MCF 10A (cell line): ENCODE measurements around the gene TBC1D7. TPM values are rescaled to one million over a fixed set of nuclear protein-coding genes. Genes with fewer than 3 reads are reported as not detected.

Source experiments
- BruUV-seq: library from RNA; stranded (reverse); fragments of 400-500 nt; replicated peaks from 2 replicates; lab custom pipeline; 2021; lab: Mats Ljungman, UMichigan
- CTCF ChIA-PET: fragments of 300-600 bp; sonication (Branson Sonifier 250); formaldehyde crosslinking; extraction: SDS; loops from one replicate; lab custom pipeline; 2021; ENCODE audit warnings: antibody characterized with exemption, inconsistent platforms; lab: Yijun Ruan, JAX
- POLR2A ChIA-PET: fragments of 300-600, 350-650 bp; sonication (Branson Sonifier 250); formaldehyde crosslinking; extraction: SDS; loops from one replicate; lab custom pipeline; 2020; ENCODE audit warnings: antibody characterized with exemption, inconsistent platforms; lab: Yijun Ruan, JAX
- DNase-seq: peaks from one replicate; pipeline ENCODE4 v3.0.0-alpha.2; 2018; ENCODE audit not compliant: unreplicated experiment
- H3K27ac Mint-ChIP-seq: one replicate; pipeline ENCODE4 v1.8.0; 2022; ENCODE audit warnings: mild to moderate bottlenecking, low read depth, mixed read lengths; ENCODE audit not compliant: unreplicated experiment
- H3K27me3 Mint-ChIP-seq: one replicate; pipeline ENCODE4 v1.8.0; 2022; ENCODE audit warnings: mixed read lengths; ENCODE audit not compliant: insufficient read depth, unreplicated experiment
- H3K36me3 Mint-ChIP-seq: one replicate; pipeline ENCODE4 v1.8.0; 2022; ENCODE audit warnings: mild to moderate bottlenecking, moderate library complexity, mixed read lengths; ENCODE audit not compliant: insufficient read depth, unreplicated experiment
- H3K4me1 Mint-ChIP-seq: one replicate; pipeline ENCODE4 v1.8.0; 2022; ENCODE audit warnings: mixed read lengths; ENCODE audit not compliant: insufficient read depth, unreplicated experiment
- H3K4me3 Mint-ChIP-seq: one replicate; pipeline ENCODE4 v1.8.0; 2022; ENCODE audit warnings: mild to moderate bottlenecking, moderate library complexity, mixed read lengths; ENCODE audit not compliant: unreplicated experiment
- H3K9me3 Mint-ChIP-seq: one replicate; pipeline ENCODE4 v1.8.0; 2022; ENCODE audit warnings: mixed read lengths; ENCODE audit not compliant: unreplicated experiment
- CTCF ChIP-seq: fragments of 200-600 bp; IDR thresholded peaks from one replicate; pipeline ENCODE4 v1.8.0; 2022; ENCODE audit warnings: antibody characterized with exemption, mild to moderate bottlenecking; ENCODE audit not compliant: unreplicated experiment
- intact Hi-C: fragments of 100-400 bp; cut with micrococcal nuclease; formaldehyde crosslinking; loops from 2 replicates; pipeline ENCODE4 v1.14.1; 2022
- total RNA-seq: library from RNA; stranded (reverse); gene quantifications from 2 replicates; pipeline ENCODE4 v1.2.3, GENCODE V29; 2022

TBC1D7 gene
- total RNA-seq, 1 experiment from 2014 or later, result 19.5 TPM

- no peak overlapping the region for H3K27ac Mint-ChIP-seq
Observed at GRCh38 chr6:13272131-13273046, 55.9 kb downstream of the TBC1D7 start.

GRCh38 chr6:13268913-13269518 is 59.3 kb downstream of the TBC1D7 start:
- CTCF ChIA-PET, result interaction anchor here (1.8 kb wide), 1 partner anchor 376 kb away, joined by 5 read pairs; no protein-coding TSS in a partner anchor
- TF ChIP-seq CTCF, result no peak

More at GRCh38 chr6:13272131-13273046, 55.9 kb downstream of the TBC1D7 start:
- Mint-ChIP-seq H3K27me3 (no peaks in the 10 kb centered on the region), H3K4me1 (peaks cover 17% of the 10 kb centered on the region), H3K9me3 (no peaks in the 10 kb centered on the region), H3K36me3 (peaks cover 5% of the 10 kb centered on the region), H3K4me3 (no peak overlapping the region)
- no TSS peak for BruUV-seq
- ChIA-PET POLR2A (no interaction called here), CTCF (no interaction called here)
- intact Hi-C loops, result no loop called here
- DNase-seq, result no peak
- no peak for TF ChIP-seq CTCF

GRCh38 chr6:13267142-13267651 is 61.1 kb downstream of the TBC1D7 start:
- Mint-ChIP-seq H3K27me3 (peaks cover 10% of the 10 kb centered on the region), H3K4me3 (no peak overlapping the region), H3K4me1 (peaks cover 23% of the 10 kb centered on the region), H3K27ac (peak overlapping the region; percentile 7), H3K9me3 (no peaks in the 10 kb centered on the region), H3K36me3 (peaks cover 7% of the 10 kb centered on the region)
- no TSS peak for BruUV-seq
- no peak for TF ChIP-seq CTCF
- CTCF ChIA-PET, result interaction anchor here (0.7 kb wide), 1 partner anchor 39 kb away, joined by 3 read pairs; no protein-coding TSS in a partner anchor
- DNase-seq, result peak; percentile 65
- intact Hi-C loops, result no loop called here
- POLR2A ChIA-PET, result no interaction called here

More at GRCh38 chr6:13268913-13269518, 59.3 kb downstream of the TBC1D7 start:
- H3K27me3 Mint-ChIP-seq, result no peaks in the 10 kb centered on the region
- H3K4me3 Mint-ChIP-seq, result no peak overlapping the region
- POLR2A ChIA-PET, result interaction anchor here (0.7 to 1.5 kb wide), 6 partner anchors 19 to 346 kb away, joined by 3 to 12 read pairs (median 4); partner anchors contain the start of genes NOL7 and TBC1D7
- H3K36me3 Mint-ChIP-seq, result peaks cover 5% of the 10 kb centered on the region
- intact Hi-C loops, result no loop called here
- peak; percentile 60 for DNase-seq
- H3K9me3 Mint-ChIP-seq, result no peaks in the 10 kb centered on the region
- H3K4me1 Mint-ChIP-seq, result peaks cover 23% of the 10 kb centered on the region
- no TSS peak for BruUV-seq
- H3K27ac Mint-ChIP-seq, result no peak overlapping the region
